ENCODE results near the gene DOK4. TPM values are rescaled to one million over a fixed set of nuclear protein-coding genes. Genes with fewer than 3 reads are reported as not detected.

DOK4 gene
- total RNA-seq, 1 experiment from 2014 or later: 122 TPM

DNA sequence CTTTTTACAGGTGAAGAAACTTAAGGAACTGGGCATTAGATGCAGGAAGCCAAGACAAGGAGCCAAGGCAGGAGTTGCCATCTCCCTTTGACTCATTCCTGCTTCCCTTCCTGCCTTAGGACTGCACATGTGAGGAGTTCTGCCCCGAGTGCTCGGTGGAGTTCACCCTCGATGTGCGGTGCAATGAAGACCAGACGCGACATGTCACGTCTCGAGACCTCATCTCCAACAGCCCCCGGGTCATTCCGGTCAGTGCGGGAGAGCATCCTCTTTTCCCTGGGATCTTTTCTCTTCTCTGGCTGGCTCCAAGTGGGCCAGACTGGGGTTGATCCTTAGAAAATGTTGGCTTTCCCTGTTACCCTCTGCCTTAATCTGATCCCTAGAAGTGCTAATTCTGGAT, 17.2 kb downstream of the DOK4 start:
- H3K4me1 Mint-ChIP-seq (ENCODE audit: low read depth, unreplicated experiment): peaks cover 7% of the 10 kb centered on the region
- H3K4me3 Mint-ChIP-seq (ENCODE audit: unreplicated experiment): no peak overlapping the region
- H3K36me3 Mint-ChIP-seq (ENCODE audit: insufficient read depth, unreplicated experiment): peaks cover 82% of the 10 kb centered on the region
- Histone ChIP-seq H3K4me3 (ENCODE audit: low read depth, low read length) (no peak overlapping the region), H3K36me3 (ENCODE audit: control insufficient read depth, insufficient read depth, low read length) (peaks cover 22% of the 10 kb centered on the region), H3K9me3 (no peaks in the 10 kb centered on the region), H3K27me3 (replicated peaks; ENCODE audit: control insufficient read depth, insufficient read depth, low read length) (no peaks in the 10 kb centered on the region), H3K4me1 (peaks cover 19% of the 10 kb centered on the region)
- POLR2A ChIA-PET: no interaction called here
- intact Hi-C loops (cut with micrococcal nuclease; ENCODE audit: unreplicated experiment): no loop called here
- H3K27ac Mint-ChIP-seq (ENCODE audit: unreplicated experiment): no peak overlapping the region
- no TSS peak for BruUV-seq (replicated peaks)
- CTCF ChIA-PET: no interaction called here
- no peaks in the 10 kb centered on the region for H3K27me3 Mint-ChIP-seq (ENCODE audit: insufficient read depth, unreplicated experiment)
- DNase-seq: no peak
- TF ChIP-seq, protein P1, sequence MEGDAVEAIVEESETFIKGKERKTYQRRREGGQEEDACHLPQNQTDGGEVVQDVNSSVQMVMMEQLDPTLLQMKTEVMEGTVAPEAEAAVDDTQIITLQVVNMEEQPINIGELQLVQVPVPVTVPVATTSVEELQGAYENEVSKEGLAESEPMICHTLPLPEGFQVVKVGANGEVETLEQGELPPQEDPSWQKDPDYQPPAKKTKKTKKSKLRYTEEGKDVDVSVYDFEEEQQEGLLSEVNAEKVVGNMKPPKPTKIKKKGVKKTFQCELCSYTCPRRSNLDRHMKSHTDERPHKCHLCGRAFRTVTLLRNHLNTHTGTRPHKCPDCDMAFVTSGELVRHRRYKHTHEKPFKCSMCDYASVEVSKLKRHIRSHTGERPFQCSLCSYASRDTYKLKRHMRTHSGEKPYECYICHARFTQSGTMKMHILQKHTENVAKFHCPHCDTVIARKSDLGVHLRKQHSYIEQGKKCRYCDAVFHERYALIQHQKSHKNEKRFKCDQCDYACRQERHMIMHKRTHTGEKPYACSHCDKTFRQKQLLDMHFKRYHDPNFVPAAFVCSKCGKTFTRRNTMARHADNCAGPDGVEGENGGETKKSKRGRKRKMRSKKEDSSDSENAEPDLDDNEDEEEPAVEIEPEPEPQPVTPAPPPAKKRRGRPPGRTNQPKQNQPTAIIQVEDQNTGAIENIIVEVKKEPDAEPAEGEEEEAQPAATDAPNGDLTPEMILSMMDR (IDR thresholded peaks at IDR 0.05; ENCODE audit: insufficient read depth in 1 of 2, low read depth in 1 of 2, low read length in 1 of 2, severe bottlenecking in 1 of 2, unreplicated experiment in 1 of 2): no peak
- H3K9me3 Mint-ChIP-seq (ENCODE audit: unreplicated experiment): no peaks in the 10 kb centered on the region

DNA sequence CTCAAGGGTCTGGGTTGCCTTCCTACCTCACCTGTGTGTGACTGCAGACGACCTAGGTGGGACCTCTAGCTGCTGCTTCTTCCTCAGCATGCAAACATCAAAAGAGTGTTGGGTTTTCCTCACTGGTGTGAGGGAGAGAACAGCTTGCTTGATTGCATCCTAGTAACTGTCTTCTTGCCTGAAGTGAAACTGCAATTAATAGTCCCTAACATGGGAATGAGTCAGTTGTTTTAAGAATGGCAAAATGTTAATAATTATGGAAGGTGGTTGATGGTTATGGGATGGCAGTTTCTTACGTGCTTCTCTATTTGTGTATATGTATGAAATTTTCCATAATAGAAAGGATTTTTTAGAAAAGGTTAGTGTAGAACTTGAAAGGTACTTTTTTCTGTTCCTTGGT, 17.9 kb downstream of the DOK4 start:
- BruUV-seq (replicated peaks): no TSS peak
- Histone ChIP-seq H3K36me3 (ENCODE audit: control insufficient read depth, insufficient read depth, low read length) (peaks cover 20% of the 10 kb centered on the region), H3K9me3 (no peaks in the 10 kb centered on the region), H3K4me1 (peaks cover 24% of the 10 kb centered on the region), H3K27me3 (replicated peaks; ENCODE audit: control insufficient read depth, insufficient read depth, low read length) (no peaks in the 10 kb centered on the region), H3K4me3 (ENCODE audit: low read depth, low read length) (no peak overlapping the region)
- no peaks in the 10 kb centered on the region for H3K9me3 Mint-ChIP-seq (ENCODE audit: unreplicated experiment)
- intact Hi-C loops (cut with micrococcal nuclease; ENCODE audit: unreplicated experiment): no loop called here
- peaks cover 7% of the 10 kb centered on the region for H3K4me1 Mint-ChIP-seq (ENCODE audit: low read depth, unreplicated experiment)
- ChIA-PET CTCF (no interaction called here), POLR2A (no interaction called here)
- no peaks in the 10 kb centered on the region for H3K27me3 Mint-ChIP-seq (ENCODE audit: insufficient read depth, unreplicated experiment)
- TF ChIP-seq, protein P1 (IDR thresholded peaks at IDR 0.05; ENCODE audit: insufficient read depth in 1 of 2, low read depth in 1 of 2, low read length in 1 of 2, severe bottlenecking in 1 of 2, unreplicated experiment in 1 of 2): no peak
- H3K36me3 Mint-ChIP-seq (ENCODE audit: insufficient read depth, unreplicated experiment): peaks cover 80% of the 10 kb centered on the region
- no peak overlapping the region for H3K27ac Mint-ChIP-seq (ENCODE audit: unreplicated experiment)
- H3K4me3 Mint-ChIP-seq (ENCODE audit: unreplicated experiment): no peak overlapping the region
- no peak for DNase-seq

DNA sequence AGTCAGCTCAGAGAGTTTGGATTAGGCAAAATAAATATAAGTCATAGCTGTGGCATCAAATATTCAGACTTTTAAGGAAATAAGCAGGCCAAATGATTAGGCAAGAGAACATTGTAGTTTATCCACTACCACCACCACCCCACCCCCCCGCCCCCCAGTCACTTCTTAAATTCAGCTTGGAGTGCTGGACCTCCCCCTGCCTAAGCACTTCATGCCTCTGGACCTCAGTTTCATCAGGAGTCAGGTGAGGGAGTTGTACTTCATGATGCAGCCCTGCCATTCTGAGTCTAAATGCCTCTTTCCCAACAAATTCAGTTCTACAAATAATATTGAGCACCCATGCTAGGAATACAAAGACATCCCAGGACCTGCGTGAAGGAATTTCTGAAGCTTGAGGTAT, 21.8 kb downstream of the DOK4 start:
- H3K9me3 Mint-ChIP-seq (ENCODE audit: unreplicated experiment): no peaks in the 10 kb centered on the region
- no peak for DNase-seq
- ChIA-PET POLR2A (no interaction called here), CTCF (no interaction called here)
- BruUV-seq (replicated peaks): no TSS peak
- H3K9me3 ChIP-seq: no peaks in the 10 kb centered on the region
- H3K4me3 Mint-ChIP-seq (ENCODE audit: unreplicated experiment): no peak overlapping the region
- no peaks in the 10 kb centered on the region for H3K27me3 ChIP-seq (replicated peaks; ENCODE audit: control insufficient read depth, insufficient read depth, low read length)
- no peaks in the 10 kb centered on the region for H3K27me3 Mint-ChIP-seq (ENCODE audit: insufficient read depth, unreplicated experiment)
- TF ChIP-seq, protein P1 (IDR thresholded peaks at IDR 0.05; ENCODE audit: insufficient read depth in 1 of 2, low read depth in 1 of 2, low read length in 1 of 2, severe bottlenecking in 1 of 2, unreplicated experiment in 1 of 2): no peak
- H3K4me1 ChIP-seq: 0 out of 2 replicates have a peak, but pooled peaks cover 8% of the 10 kb centered on the region
- no peaks in the 10 kb centered on the region for H3K4me1 Mint-ChIP-seq (ENCODE audit: low read depth, unreplicated experiment)
- peaks cover 7% of the 10 kb centered on the region for H3K36me3 ChIP-seq (ENCODE audit: control insufficient read depth, insufficient read depth, low read length)
- no peak overlapping the region for H3K27ac Mint-ChIP-seq (ENCODE audit: unreplicated experiment)
- H3K4me3 ChIP-seq (ENCODE audit: low read depth, low read length): no peak overlapping the region
- intact Hi-C loops (cut with micrococcal nuclease; ENCODE audit: unreplicated experiment): no loop called here
- H3K36me3 Mint-ChIP-seq (ENCODE audit: insufficient read depth, unreplicated experiment): peaks cover 53% of the 10 kb centered on the region
